Smooth muscle cell (in vitro differentiated cells): ENCODE data around the gene EXO5. TPM values are rescaled to one million over a fixed set of nuclear protein-coding genes. Genes with fewer than 3 reads are reported as not detected.

ENCODE experiments used
- DNase-seq: peaks from one replicate; lab custom pipeline; 2025; ENCODE audit not compliant: unreplicated experiment; lab: John Stamatoyannopoulos, UW
- H2AFZ ChIP-seq: fragments of 200-600 bp; sonication (generic); 2 replicates; pipeline ENCODE4 v1.6.0; 2016; ENCODE audit warnings: antibody characterized with exemption, low read depth, mild to moderate bottlenecking
- H3F3A ChIP-seq: fragments of 200-600 bp; sonication (generic); 2 replicates; pipeline ENCODE4 v1.6.0; 2017; ENCODE audit warnings: antibody characterized with exemption, low read depth
- H3K27ac ChIP-seq: fragments of 200-600 bp; sonication (generic); 2 replicates; pipeline ENCODE4 v1.5.1; 2016; ENCODE audit warnings: low read depth, mild to moderate bottlenecking
- H3K27me3 ChIP-seq: fragments of 200-600 bp; sonication (generic); 2 replicates; pipeline ENCODE4 v1.6.1; 2016; ENCODE audit warnings: low read depth, mild to moderate bottlenecking
- H3K36me3 ChIP-seq: fragments of 200-600 bp; sonication (generic); 2 replicates; pipeline ENCODE4 v1.5.1; 2016; ENCODE audit warnings: low read depth
- H3K4me1 ChIP-seq: fragments of 200-600 bp; sonication (generic); 2 replicates; pipeline ENCODE4 v1.5.1; 2016; ENCODE audit warnings: low read depth
- H3K4me2 ChIP-seq: fragments of 200-600 bp; sonication (generic); 2 replicates; pipeline ENCODE4 v1.6.0; 2016; ENCODE audit warnings: mild to moderate bottlenecking
- H3K4me3 ChIP-seq: fragments of 200-600 bp; sonication (generic); 2 replicates; pipeline ENCODE4 v1.5.1; 2016; ENCODE audit warnings: mild to moderate bottlenecking
- H3K79me2 ChIP-seq: fragments of 200-600 bp; sonication (generic); 2 replicates; pipeline ENCODE4 v1.6.0; 2016; ENCODE audit warnings: low read depth, mild to moderate bottlenecking
- H3K9ac ChIP-seq: fragments of 200-600 bp; sonication (generic); 2 replicates; pipeline ENCODE4 v1.6.0; 2016; ENCODE audit warnings: low read depth
- H3K9me3 ChIP-seq: fragments of 200-600 bp; sonication (generic); replicated peaks from 2 replicates; pipeline ENCODE4 v1.5.1; 2016; ENCODE audit warnings: low read depth
- H4K20me1 ChIP-seq: fragments of 200-600 bp; sonication (generic); 2 replicates; pipeline ENCODE4 v1.6.0; 2016; ENCODE audit warnings: low read depth
- CTCF ChIP-seq: fragments of 200-600 bp; sonication (generic); IDR thresholded peaks from 2 replicates; pipeline ENCODE4 v1.5.1; 2017; ENCODE audit warnings: borderline replicate concordance, mild to moderate bottlenecking, antibody characterized with exemption; ENCODE audit not compliant: insufficient read depth, poor library complexity, severe bottlenecking
- WGBS: methylation state at CpG from one replicate; pipeline ENCODE4 v1.1.7; 2016; ENCODE audit warnings: low lambda C conversion rate; 5-methylcytosine and 5-hydroxymethylcytosine counted together
- polyA plus RNA-seq: library from polyadenylated mRNA; unstranded; fragments of >200 nt; fragmentation: Nextera tagmentation; extraction: Ambion mirVana; gene quantifications from 2 replicates; pipeline ENCODE4 v1.2.1, GENCODE V29; 2016
- total RNA-seq: library from RNA; depleted of rRNA; stranded (reverse); fragments of >200 nt; gene quantifications from 2 replicates; pipeline ENCODE4 v1.2.3, GENCODE V29; 2014

Gene EXO5
- total RNA-seq (9.4 and 10.4 TPM in 2 replicates), polyA plus RNA-seq (7.1 and 9.1 TPM in 2 replicates)

GRCh38 chr1:40508375-40509341 lies at the start of gene EXO5:
Gene EXO5, plus strand, starts transcription at chr1:40508767. Its CDS starts 5,778 bp downstream, at chr1:40514545.
- Histone ChIP-seq H2AFZ (peak within 1 kb of the TSS; percentile 96), H3K9ac (peak within 1 kb of the TSS; percentile 71), H3K36me3 (no peaks in the 10 kb centered on the region), H3K79me2 (peaks cover 26% of the 10 kb centered on the region), H3K27ac (peak within 1 kb of the TSS; percentile 50), H3K4me3 (peak within 1 kb of the TSS; percentile 84), H3F3A (no peaks in the 10 kb centered on the region), H3K4me1 (peaks cover 13% of the 10 kb centered on the region), H3K4me2 (peak within 1 kb of the TSS; percentile 94), H3K27me3 (no peaks in the 10 kb centered on the region), H3K9me3 (peaks cover 4% of the 10 kb centered on the region), H4K20me1 (no peaks in the 10 kb centered on the region)
- peak; percentile 50 for DNase-seq
- WGBS = 3% methylated on average over 76 of the region's 76 CpGs
- TF ChIP-seq CTCF = no peak

- H3K27me3 ChIP-seq = no peaks in the 10 kb centered on the region
- no peak for TF ChIP-seq CTCF
- no peak overlapping the region for H3K4me3 ChIP-seq
- H4K20me1 ChIP-seq = no peaks in the 10 kb centered on the region
- no peaks in the 10 kb centered on the region for H3K79me2 ChIP-seq
- H2AFZ ChIP-seq = no peak overlapping the region
- H3K4me1 ChIP-seq = no peaks in the 10 kb centered on the region
- 90% methylated on average over 3 of the region's 3 CpGs for WGBS
- no peak for DNase-seq
- no peak overlapping the region for H3K4me2 ChIP-seq
- H3K9me3 ChIP-seq = peaks cover 79% of the 10 kb centered on the region
- no peaks in the 10 kb centered on the region for H3F3A ChIP-seq
- no peak overlapping the region for H3K27ac ChIP-seq
- H3K9ac ChIP-seq = no peak overlapping the region
- H3K36me3 ChIP-seq = peaks cover 68% of the 10 kb centered on the region
Observed at GRCh38 chr1:40462956-40463590, 45.5 kb upstream of the EXO5 start.

- Histone ChIP-seq H3K9me3 (peaks cover 48% of the 10 kb centered on the region), H2AFZ (no peak overlapping the region), H3K4me1 (no peaks in the 10 kb centered on the region), H4K20me1 (no peaks in the 10 kb centered on the region), H3F3A (no peaks in the 10 kb centered on the region), H3K27ac (no peak overlapping the region), H3K9ac (no peak overlapping the region), H3K79me2 (no peaks in the 10 kb centered on the region), H3K4me2 (no peak overlapping the region), H3K4me3 (no peak overlapping the region), H3K27me3 (no peaks in the 10 kb centered on the region), H3K36me3 (peaks cover 21% of the 10 kb centered on the region)
- no peak for TF ChIP-seq CTCF
- 98% methylated on average over 2 of the region's 2 CpGs for WGBS
- no peak for DNase-seq
Observed at GRCh38 chr1:40469327-40469726, 39.2 kb upstream of the EXO5 start.
